Heart right ventricle (tissue), 16 donors: ENCODE measurements around the gene ARMH1. TPM values are rescaled to one million over a fixed set of nuclear protein-coding genes. Genes with fewer than 3 reads are reported as not detected.

ENCODE experiments used
- ATAC-seq, 8 donors: fragments of 200-7000 bp; cut with Tn5 transposase; one replicate each; pipeline ENCODE4 v1.9.1; 2020; ENCODE audit warnings: mild to moderate bottlenecking in 8 of 8, moderate library complexity in 8 of 8, moderate number of reproducible peaks in 1 of 8
- DNase-seq, 2 donors: peaks; one replicate each; pipeline ENCODE4 v3.0.0-alpha.2; 2020
- H3K27ac ChIP-seq, 10 donors: fragments of 200-600 bp; sonication (generic) in 2 of 10; one replicate each; pipeline versions ENCODE4 v1.5.0 to v1.8.0; 2020 to 2022; ENCODE audit warnings: mild to moderate bottlenecking in 3 of 10
- H3K27me3 ChIP-seq, 7 donors: fragments of 200-600 bp; one replicate each; pipeline ENCODE4 v1.8.0; 2021 to 2022; ENCODE audit warnings: mild to moderate bottlenecking in 2 of 7
- H3K36me3 ChIP-seq, 9 donors: fragments of 200-600 bp; sonication (generic) in 1 of 9; one replicate each; pipeline versions ENCODE4 v1.5.0 to v1.8.0; 2020 to 2022; ENCODE audit warnings: mild to moderate bottlenecking in 2 of 9
- H3K4me1 ChIP-seq, 9 donors: fragments of 200-600 bp; sonication (generic) in 1 of 9; one replicate each; pipeline versions ENCODE4 v1.5.0 to v1.8.0; 2020 to 2022; ENCODE audit warnings: mild to moderate bottlenecking in 4 of 9
- H3K4me3 ChIP-seq, 10 donors: fragments of 200-600 bp; sonication (generic) in 2 of 10; one replicate each; pipeline versions ENCODE4 v1.5.0 to v1.8.0; 2020 to 2022; ENCODE audit warnings: mild to moderate bottlenecking in 7 of 10, moderate library complexity in 2 of 10
- H3K9me3 ChIP-seq, 11 donors: fragments of 200-600 bp in 10 of 11; sonication (generic) in 2 of 11; one replicate each; pipeline versions ENCODE4 v1.5.0 to v1.8.0; 2013 to 2022; ENCODE audit warnings: mild to moderate bottlenecking in 2 of 11, control low read depth in 1 of 11, moderate library complexity in 1 of 11
- WGBS, 2 donors: extraction: QIAGEN DNeasy Blood & Tissue Kit; methylation state at CpG; one replicate each; pipeline ENCODE4 v1.1.7; 2013; ENCODE audit warnings: inconsistent platforms in 1 of 2; 5-methylcytosine and 5-hydroxymethylcytosine counted together
- intact Hi-C, 10 donors: fragments of 100-400 bp; cut with DNase I; formaldehyde crosslinking; loops; one replicate each; pipeline versions ENCODE4 v1.11.1 to v1.14.2; 2022
- polyA plus RNA-seq, 2 donors: library from polyadenylated mRNA; stranded (reverse); fragments of 200-250 nt; gene quantifications; one replicate each; pipeline ENCODE4 v1.2.3, GENCODE V29; 2013
- total RNA-seq, 10 donors: library from RNA; stranded (reverse); fragmentation: NEBNext Ultra II Directional in 3 of 10; extraction: Animal tissue kit (Norgen Biotek cat#: 25700) in 3 of 10; gene quantifications; one replicate each; pipeline versions ENCODE4 v1.2.1 to v1.2.4, GENCODE V29; 2021 to 2023
- TF ChIP-seq, protein P1 (sequence below), 9 donors: fragments of 200-600 bp; sonication (generic) in 2 of 9; IDR thresholded peaks; one replicate each; pipeline versions ENCODE4 v1.5.0 to v1.8.0; 2021 to 2022; ENCODE audit warnings: antibody characterized with exemption in 9 of 9, mild to moderate bottlenecking in 5 of 9, moderate library complexity in 1 of 9
- donor health status: Arrhythmogenic right ventricular cardiomyopathy.
- donor health status: ischemic (EF 13 %, LVEDD 7.1; RV severe dilation, severe dysfunction).
- donor health status: healthy with polysubstance abuse.
- donor health status: DM: no; HTN: yes; CAD: no.
- donor health status: DM: no; HTN: no; CAD: no.
- donor health status: ischemic (EF 25% LVEDD 6.9; RV normal size, moderate dysfunction).
- donor health status: ischemic (EF 25% LVEDD 5.7; RV mildly dilated, moderate dysfunction).
- donor health status: healthy.
- donor health status: DM: yes; HTN: yes; CAD: no.
- donor health status: Ischemic cardiomyopathy.
- donor health status: ischemic (EF 35%, LVEDD 5.7; RV mildly dilated, moderate dysfunction).
- donor health status: nonischemic (EF 11% LVEDD 7.7; RV severe dilation, severe dysfunction).
- donor health status: DM: yes; HTN: yes; CAD: no.
- donor health status: PGD.
- donor health status: ischemic (EF 29% LVEDD 5.4; RV normal size, mild dysfunction).
- donor health status: nonischemic (EF 23%, LVEDD 6.1; RV moderate dilation, normal function).

The ARMH1 gene
- total and polyA plus RNA-seq, 12 donors: 0.62 to 3.3 (median 1.1) TPM; not detected in 5

DNA sequence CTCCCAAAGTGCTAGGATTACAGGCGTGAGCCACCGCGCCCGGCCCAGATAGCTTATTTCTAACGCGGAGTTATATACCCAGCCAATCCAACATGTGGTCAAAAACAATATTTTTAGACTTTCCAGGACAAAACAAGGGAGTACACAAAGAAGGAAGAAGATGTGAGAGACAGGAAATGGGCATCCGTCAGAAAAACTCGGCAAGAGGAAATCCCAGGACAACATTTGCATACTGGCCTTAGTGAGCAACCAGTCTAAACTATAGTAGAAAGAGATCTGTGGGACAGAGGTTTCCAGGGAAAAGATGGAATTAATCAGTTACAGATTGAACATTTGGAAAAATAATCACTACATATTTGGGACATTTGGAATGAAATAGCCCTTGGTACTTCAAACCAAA, 11.4 kb downstream of the ARMH1 start:
- DNase-seq (no peak), ATAC-seq (no peak)
- TF ChIP-seq, protein P1, sequence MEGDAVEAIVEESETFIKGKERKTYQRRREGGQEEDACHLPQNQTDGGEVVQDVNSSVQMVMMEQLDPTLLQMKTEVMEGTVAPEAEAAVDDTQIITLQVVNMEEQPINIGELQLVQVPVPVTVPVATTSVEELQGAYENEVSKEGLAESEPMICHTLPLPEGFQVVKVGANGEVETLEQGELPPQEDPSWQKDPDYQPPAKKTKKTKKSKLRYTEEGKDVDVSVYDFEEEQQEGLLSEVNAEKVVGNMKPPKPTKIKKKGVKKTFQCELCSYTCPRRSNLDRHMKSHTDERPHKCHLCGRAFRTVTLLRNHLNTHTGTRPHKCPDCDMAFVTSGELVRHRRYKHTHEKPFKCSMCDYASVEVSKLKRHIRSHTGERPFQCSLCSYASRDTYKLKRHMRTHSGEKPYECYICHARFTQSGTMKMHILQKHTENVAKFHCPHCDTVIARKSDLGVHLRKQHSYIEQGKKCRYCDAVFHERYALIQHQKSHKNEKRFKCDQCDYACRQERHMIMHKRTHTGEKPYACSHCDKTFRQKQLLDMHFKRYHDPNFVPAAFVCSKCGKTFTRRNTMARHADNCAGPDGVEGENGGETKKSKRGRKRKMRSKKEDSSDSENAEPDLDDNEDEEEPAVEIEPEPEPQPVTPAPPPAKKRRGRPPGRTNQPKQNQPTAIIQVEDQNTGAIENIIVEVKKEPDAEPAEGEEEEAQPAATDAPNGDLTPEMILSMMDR (IDR thresholded peaks at IDR 0.05): no peak
- H3K27me3 ChIP-seq: no peaks in the 10 kb centered on the region
- WGBS, 2 donors: 73 to 78% methylated on average over 8 of the region's 8 CpGs
- intact Hi-C loops: no loop called here
- H3K4me1 ChIP-seq: peaks cover 0 to 10% (median 0%) of the 10 kb centered on the region in 9 donors
- H3K27ac ChIP-seq: no peak overlapping the region
- H3K36me3 ChIP-seq: no peaks in the 10 kb centered on the region
- H3K4me3 ChIP-seq: no peak overlapping the region
- H3K9me3 ChIP-seq: no peaks in the 10 kb centered on the region

DNA sequence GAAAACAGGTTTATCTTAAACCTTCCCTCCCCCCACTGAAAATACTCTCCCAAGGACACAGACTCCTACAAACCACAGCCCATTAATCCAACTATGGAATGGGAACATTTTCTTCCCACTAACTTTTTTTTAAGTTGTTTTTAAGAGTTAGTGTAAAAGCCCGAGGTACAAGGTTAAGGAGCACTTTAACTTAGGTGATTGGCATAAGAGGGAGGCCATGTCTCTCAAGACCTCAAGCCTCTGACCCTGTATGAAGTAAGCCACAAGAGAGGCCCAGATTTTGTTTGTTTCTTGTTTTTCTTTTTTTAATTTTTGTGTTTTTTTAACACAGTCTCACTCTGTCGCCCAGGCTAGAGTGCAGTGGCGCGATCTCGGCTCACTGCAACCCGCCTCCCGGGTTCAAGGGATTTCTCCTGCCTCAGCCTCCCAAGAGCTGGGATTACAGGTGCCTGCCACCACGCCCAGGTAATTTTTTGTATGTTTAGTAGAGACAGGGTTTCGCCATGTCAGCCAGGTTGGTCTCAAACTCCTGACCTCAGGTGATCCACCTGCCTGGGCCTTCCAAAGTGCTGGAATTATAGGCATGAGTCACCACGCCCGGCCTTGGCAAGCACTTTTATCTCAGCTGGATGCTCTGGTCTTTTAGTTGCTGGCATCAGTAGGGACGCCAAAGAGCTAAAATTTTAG, 14.4 kb downstream of the ARMH1 start:
- Histone ChIP-seq H3K4me3 (no peak overlapping the region), H3K27me3 (peaks cover 0 to 3% (median 0%) of the 10 kb centered on the region in 7 donors), H3K27ac (no peak overlapping the region), H3K4me1 (peaks cover 0 to 10% (median 0%) of the 10 kb centered on the region in 9 donors), H3K9me3 (no peaks in the 10 kb centered on the region), H3K36me3 (no peaks in the 10 kb centered on the region)
- 86 to 88% methylated on average over 12 of the region's 12 CpGs for WGBS, 2 donors
- DNase-seq (no peak), ATAC-seq (no peak)
- intact Hi-C loops: no loop called here
- TF ChIP-seq, protein P1 (IDR thresholded peaks at IDR 0.05): no peak

DNA sequence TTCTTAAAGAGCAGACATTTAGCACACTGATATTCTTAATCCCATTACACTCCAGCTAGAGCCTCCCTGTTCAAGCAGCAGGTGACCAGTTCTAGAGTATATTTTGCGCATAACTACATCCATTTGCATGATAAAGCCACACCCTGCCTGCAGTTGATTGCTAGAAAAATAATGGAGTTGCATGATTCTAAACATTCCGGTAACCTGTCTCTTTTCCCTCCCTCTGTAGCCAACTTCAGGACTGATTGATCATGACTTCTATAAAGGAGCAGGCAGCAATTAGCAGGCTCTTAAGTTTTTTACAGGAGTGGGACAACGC, 14.9 kb downstream of the ARMH1 start:
- 84 to 86% methylated on average over 3 of the region's 3 CpGs for WGBS, 2 donors
- peaks cover 0 to 3% (median 0%) of the 10 kb centered on the region in 7 donors for H3K27me3 ChIP-seq
- TF ChIP-seq, protein P1 (IDR thresholded peaks at IDR 0.05): no peak
- no peak overlapping the region for H3K4me3 ChIP-seq
- ATAC-seq (no peak), DNase-seq (no peak)
- no peaks in the 10 kb centered on the region for H3K36me3 ChIP-seq
- no peaks in the 10 kb centered on the region for H3K9me3 ChIP-seq
- H3K4me1 ChIP-seq: peaks cover 0 to 10% (median 0%) of the 10 kb centered on the region in 9 donors
- intact Hi-C loops: no loop called here
- no peak overlapping the region for H3K27ac ChIP-seq

DNA sequence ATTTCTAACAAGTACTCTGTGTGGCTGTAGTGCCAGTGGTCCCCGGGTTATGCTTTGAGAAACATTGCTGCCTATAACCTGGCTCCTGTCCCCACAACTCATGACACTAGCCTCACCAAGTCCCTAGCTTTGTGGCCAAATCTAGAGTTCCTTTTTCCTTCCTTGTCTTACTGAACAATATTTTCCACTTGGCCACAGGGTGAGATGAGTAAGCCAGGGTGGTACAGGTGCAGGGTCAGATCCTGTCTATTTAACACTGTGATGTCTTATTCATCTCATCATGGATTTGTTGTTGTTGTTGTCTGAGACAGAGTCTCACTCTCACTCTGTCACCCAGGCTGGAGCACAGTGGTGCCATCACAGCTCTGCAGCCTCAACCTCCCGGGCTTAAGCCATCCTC, 18.6 kb downstream of the ARMH1 start:
- H3K36me3 ChIP-seq: no peaks in the 10 kb centered on the region
- peaks cover 0 to 17% (median 0%) of the 10 kb centered on the region in 9 donors for H3K4me1 ChIP-seq
- TF ChIP-seq, protein P1 (IDR thresholded peaks at IDR 0.05): no peak
- H3K9me3 ChIP-seq: no peaks in the 10 kb centered on the region
- intact Hi-C loops: no loop called here
- ATAC-seq (no peak), DNase-seq (no peak)
- H3K4me3 ChIP-seq: no peak overlapping the region
- H3K27ac ChIP-seq: no peak overlapping the region
- 77 to 87% methylated on average over 2 of the region's 2 CpGs for WGBS, 2 donors
- peaks cover 0 to 3% (median 0%) of the 10 kb centered on the region in 7 donors for H3K27me3 ChIP-seq
